Kidney epithelial cell (primary cell): ENCODE results near the gene UQCC2. TPM values are rescaled to one million over a fixed set of nuclear protein-coding genes. Genes with fewer than 3 reads are reported as not detected.

ENCODE experiments used
- DNase-seq: peaks from one replicate; pipeline ENCODE4 v3.0.0-alpha.2; 2010; ENCODE audit warnings: low read depth
- H3K27me3 ChIP-seq: 2 replicates; pipeline ENCODE4 v1.6.0; 2011; ENCODE audit warnings: low read length; ENCODE audit not compliant: control insufficient read depth, insufficient read depth
- H3K36me3 ChIP-seq: 2 replicates; pipeline ENCODE4 v1.5.1; 2011; ENCODE audit warnings: low read length; ENCODE audit not compliant: control insufficient read depth, insufficient read depth
- H3K4me3 ChIP-seq: 2 replicates; pipeline ENCODE4 v1.5.1; 2011; ENCODE audit warnings: low read depth, mild to moderate bottlenecking, control low read depth, low read length
- total RNA-seq: library from RNA; depleted of rRNA; stranded (reverse); fragments of >200 nt; gene quantifications from 2 replicates; pipeline ENCODE4 v1.2.3, GENCODE V29; 2015
- TF ChIP-seq, protein P1 (sequence below): IDR thresholded peaks from 2 replicates; pipeline ENCODE4 v1.5.1; 2011; ENCODE audit warnings: mild to moderate bottlenecking, moderate library complexity, low read length, control low read depth, inconsistent platforms; ENCODE audit not compliant: insufficient read depth, poor library complexity, severe bottlenecking

The UQCC2 gene
- total RNA-seq, 1 donor from 2014 or later = 38.4 TPM

DNA sequence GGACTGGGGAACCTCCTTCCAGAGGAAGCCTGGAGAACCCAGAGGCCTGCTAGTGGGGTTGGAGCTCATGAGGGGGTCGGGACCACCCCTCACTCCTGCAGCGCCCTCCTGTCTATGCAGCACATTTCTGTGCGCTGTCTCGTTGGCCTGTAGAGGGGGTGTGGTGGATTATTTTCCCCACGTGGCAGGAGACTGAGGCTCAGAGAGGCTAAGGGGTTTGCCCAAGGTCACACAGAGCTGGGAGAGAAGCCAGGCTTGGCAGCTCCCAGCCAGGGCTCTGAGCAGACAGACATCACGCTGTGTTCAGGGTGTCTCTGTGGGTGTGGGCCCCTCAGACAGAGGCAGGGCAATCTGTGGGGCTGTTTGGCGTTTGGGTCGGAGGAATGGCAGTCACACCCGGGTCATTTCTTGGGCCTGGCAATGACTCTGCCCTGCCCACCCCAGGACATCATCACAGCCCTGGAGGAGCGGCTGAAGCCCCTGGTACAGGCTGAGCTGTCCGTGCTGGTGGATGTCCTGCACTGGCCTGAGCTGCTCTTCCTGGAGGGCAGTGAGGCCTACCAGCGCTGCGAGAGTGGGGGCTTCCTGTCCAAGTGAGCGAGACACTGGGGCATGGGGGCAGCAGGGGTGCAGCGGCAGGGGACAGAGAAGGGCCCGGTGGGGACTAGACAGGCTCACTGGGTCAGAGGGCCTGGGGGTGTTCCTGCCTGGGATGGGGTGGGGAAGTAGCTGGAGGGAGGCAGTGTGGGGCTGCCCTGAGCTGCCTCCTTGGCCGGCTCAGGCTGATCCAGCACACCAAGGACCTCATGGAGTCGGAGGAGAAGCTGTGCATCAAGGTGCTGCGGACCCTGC, 27.7 kb downstream of the UQCC2 start:
- no peak for DNase-seq
- H3K36me3 ChIP-seq = peaks cover 5% of the 10 kb centered on the region
- no peaks in the 10 kb centered on the region for H3K27me3 ChIP-seq
- TF ChIP-seq, protein P1, sequence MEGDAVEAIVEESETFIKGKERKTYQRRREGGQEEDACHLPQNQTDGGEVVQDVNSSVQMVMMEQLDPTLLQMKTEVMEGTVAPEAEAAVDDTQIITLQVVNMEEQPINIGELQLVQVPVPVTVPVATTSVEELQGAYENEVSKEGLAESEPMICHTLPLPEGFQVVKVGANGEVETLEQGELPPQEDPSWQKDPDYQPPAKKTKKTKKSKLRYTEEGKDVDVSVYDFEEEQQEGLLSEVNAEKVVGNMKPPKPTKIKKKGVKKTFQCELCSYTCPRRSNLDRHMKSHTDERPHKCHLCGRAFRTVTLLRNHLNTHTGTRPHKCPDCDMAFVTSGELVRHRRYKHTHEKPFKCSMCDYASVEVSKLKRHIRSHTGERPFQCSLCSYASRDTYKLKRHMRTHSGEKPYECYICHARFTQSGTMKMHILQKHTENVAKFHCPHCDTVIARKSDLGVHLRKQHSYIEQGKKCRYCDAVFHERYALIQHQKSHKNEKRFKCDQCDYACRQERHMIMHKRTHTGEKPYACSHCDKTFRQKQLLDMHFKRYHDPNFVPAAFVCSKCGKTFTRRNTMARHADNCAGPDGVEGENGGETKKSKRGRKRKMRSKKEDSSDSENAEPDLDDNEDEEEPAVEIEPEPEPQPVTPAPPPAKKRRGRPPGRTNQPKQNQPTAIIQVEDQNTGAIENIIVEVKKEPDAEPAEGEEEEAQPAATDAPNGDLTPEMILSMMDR = no peak
- H3K4me3 ChIP-seq = no peak overlapping the region

DNA sequence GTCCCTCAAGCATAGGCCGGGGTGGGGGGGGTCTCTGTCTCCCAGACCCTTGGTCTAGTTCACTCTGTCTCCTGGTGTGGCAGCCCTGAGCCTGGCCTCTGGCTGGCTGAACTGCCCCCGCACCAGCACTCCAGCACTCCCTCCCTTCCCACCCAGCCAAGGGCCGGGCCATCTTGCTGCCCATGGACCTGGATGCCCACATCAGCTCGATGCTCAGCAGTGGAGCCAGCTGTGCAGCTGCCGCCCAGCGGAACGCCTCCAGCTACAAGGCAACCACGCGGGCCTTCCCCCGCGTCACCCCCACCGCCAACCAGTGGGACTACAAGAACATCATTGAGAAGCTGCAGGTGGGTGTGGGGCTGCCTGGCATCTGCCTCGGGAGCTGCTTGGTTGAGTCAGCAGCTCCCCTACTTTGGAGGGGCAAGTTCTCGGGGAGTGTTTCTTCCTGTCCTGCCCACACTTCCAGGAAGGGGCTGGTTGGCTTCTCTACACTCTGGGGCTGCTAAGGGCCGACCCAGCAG, 28.4 kb downstream of the UQCC2 start:
- TF ChIP-seq, protein P1 = no peak
- H3K27me3 ChIP-seq = no peaks in the 10 kb centered on the region
- no peak overlapping the region for H3K4me3 ChIP-seq
- H3K36me3 ChIP-seq = peaks cover 5% of the 10 kb centered on the region
- no peak for DNase-seq

- DNase-seq = no peak
- TF ChIP-seq, protein P1 = no peak
- Histone ChIP-seq H3K36me3 (peaks cover 5% of the 10 kb centered on the region), H3K4me3 (no peak overlapping the region), H3K27me3 (no peaks in the 10 kb centered on the region)
Measured at GRCh38 chr6:33682341-33682740, 29.2 kb downstream of the UQCC2 start.

DNA sequence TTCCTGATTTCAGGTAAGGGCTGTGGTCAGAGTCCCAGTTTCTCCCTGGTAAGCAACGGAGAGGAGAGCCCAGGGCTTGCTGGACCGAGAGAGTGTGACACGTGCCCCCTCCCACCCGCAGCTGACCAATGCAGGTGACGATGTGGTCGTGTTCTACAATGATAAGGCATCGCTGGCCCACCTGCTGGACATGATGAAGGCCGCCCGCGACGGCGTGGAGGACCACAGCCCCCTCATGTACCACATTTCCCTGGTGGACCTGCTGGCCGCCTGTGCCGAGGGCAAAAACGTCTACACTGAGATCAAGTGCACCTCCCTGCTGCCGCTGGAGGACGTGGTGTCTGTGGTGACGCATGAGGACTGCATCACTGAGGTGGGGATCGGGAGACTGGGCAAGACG, 31.7 kb downstream of the UQCC2 start:
- no peak for DNase-seq
- no peak overlapping the region for H3K4me3 ChIP-seq
- peaks cover 6% of the 10 kb centered on the region for H3K36me3 ChIP-seq
- H3K27me3 ChIP-seq = no peaks in the 10 kb centered on the region
- TF ChIP-seq, protein P1 = no peak

- H3K4me3 ChIP-seq = no peak overlapping the region
- no peak for DNase-seq
- TF ChIP-seq, protein P1 = no peak
- H3K27me3 ChIP-seq = no peaks in the 10 kb centered on the region
- H3K36me3 ChIP-seq = peaks cover 4% of the 10 kb centered on the region
Measured at GRCh38 chr6:33678932-33679490, 32.5 kb downstream of the UQCC2 start.
